Loucy (cell line): ENCODE data around the gene CREBRF.

Experiments used
- EZH2phosphoT487 ChIP-seq: fragments of 200-600 bp; IDR thresholded peaks from 2 replicates; pipeline ENCODE4 v1.6.1; 2018; ENCODE audit warnings: antibody characterized with exemption, mild to moderate bottlenecking, moderate library complexity, borderline replicate concordance
- TF ChIP-seq, protein P1 (sequence below): fragments of 200-600 bp; sonication (generic); conservative IDR thresholded peaks from 2 replicates; pipeline ENCODE4 v1.5.1; 2014; ENCODE audit warnings: mild to moderate bottlenecking, antibody characterized with exemption, low read length

GRCh38 chr5:173065155-173065554 is 9.0 kb downstream of the CREBRF start:
- TF ChIP-seq EZH2phosphoT487, result no peak
- TF ChIP-seq, protein P1, sequence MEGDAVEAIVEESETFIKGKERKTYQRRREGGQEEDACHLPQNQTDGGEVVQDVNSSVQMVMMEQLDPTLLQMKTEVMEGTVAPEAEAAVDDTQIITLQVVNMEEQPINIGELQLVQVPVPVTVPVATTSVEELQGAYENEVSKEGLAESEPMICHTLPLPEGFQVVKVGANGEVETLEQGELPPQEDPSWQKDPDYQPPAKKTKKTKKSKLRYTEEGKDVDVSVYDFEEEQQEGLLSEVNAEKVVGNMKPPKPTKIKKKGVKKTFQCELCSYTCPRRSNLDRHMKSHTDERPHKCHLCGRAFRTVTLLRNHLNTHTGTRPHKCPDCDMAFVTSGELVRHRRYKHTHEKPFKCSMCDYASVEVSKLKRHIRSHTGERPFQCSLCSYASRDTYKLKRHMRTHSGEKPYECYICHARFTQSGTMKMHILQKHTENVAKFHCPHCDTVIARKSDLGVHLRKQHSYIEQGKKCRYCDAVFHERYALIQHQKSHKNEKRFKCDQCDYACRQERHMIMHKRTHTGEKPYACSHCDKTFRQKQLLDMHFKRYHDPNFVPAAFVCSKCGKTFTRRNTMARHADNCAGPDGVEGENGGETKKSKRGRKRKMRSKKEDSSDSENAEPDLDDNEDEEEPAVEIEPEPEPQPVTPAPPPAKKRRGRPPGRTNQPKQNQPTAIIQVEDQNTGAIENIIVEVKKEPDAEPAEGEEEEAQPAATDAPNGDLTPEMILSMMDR, result no peak
